ENCODE data around the gene CADPS2.

Gene CADPS2

GRCh38 chr7:122766593-122766992, 119.7 kb downstream of the CADPS2 start:
- no peak overlapping the region for H3K27ac ChIP-seq (ENCODE audit: poor library complexity, severe bottlenecking)
- H3K36me3 ChIP-seq (ENCODE audit: low read depth): no peaks in the 10 kb centered on the region
- DNase-seq (ENCODE audit: low spot score) (no peak), ATAC-seq (ENCODE audit: low read depth) (no peak)
- peaks cover 6% of the 10 kb centered on the region for H3K27me3 ChIP-seq (ENCODE audit: insufficient read depth, poor library complexity, severe bottlenecking)
- TF ChIP-seq, protein P1, sequence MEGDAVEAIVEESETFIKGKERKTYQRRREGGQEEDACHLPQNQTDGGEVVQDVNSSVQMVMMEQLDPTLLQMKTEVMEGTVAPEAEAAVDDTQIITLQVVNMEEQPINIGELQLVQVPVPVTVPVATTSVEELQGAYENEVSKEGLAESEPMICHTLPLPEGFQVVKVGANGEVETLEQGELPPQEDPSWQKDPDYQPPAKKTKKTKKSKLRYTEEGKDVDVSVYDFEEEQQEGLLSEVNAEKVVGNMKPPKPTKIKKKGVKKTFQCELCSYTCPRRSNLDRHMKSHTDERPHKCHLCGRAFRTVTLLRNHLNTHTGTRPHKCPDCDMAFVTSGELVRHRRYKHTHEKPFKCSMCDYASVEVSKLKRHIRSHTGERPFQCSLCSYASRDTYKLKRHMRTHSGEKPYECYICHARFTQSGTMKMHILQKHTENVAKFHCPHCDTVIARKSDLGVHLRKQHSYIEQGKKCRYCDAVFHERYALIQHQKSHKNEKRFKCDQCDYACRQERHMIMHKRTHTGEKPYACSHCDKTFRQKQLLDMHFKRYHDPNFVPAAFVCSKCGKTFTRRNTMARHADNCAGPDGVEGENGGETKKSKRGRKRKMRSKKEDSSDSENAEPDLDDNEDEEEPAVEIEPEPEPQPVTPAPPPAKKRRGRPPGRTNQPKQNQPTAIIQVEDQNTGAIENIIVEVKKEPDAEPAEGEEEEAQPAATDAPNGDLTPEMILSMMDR (IDR thresholded peaks at IDR 0.05; ENCODE audit: poor library complexity, severe bottlenecking): no peak
- no peaks in the 10 kb centered on the region for H3K4me1 ChIP-seq (ENCODE audit: insufficient read depth, poor library complexity, severe bottlenecking)
- no peaks in the 10 kb centered on the region for H3K9me3 ChIP-seq (ENCODE audit: severe bottlenecking)
- no peak overlapping the region for H3K4me3 ChIP-seq (ENCODE audit: severe bottlenecking)

GRCh38 chr7:122764902-122765301, 121.4 kb downstream of the CADPS2 start:
- Histone ChIP-seq H3K4me1 (ENCODE audit: insufficient read depth, poor library complexity, severe bottlenecking) (no peaks in the 10 kb centered on the region), H3K27me3 (ENCODE audit: insufficient read depth, poor library complexity, severe bottlenecking) (peaks cover 6% of the 10 kb centered on the region), H3K27ac (ENCODE audit: poor library complexity, severe bottlenecking) (no peak overlapping the region), H3K4me3 (ENCODE audit: severe bottlenecking) (no peak overlapping the region), H3K36me3 (ENCODE audit: low read depth) (no peaks in the 10 kb centered on the region), H3K9me3 (ENCODE audit: severe bottlenecking) (no peaks in the 10 kb centered on the region)
- no peak for DNase-seq (ENCODE audit: low spot score)
- peak; percentile 71 for ATAC-seq (ENCODE audit: low read depth)
- TF ChIP-seq, protein P1 (IDR thresholded peaks at IDR 0.05; ENCODE audit: poor library complexity, severe bottlenecking): no peak

DNA sequence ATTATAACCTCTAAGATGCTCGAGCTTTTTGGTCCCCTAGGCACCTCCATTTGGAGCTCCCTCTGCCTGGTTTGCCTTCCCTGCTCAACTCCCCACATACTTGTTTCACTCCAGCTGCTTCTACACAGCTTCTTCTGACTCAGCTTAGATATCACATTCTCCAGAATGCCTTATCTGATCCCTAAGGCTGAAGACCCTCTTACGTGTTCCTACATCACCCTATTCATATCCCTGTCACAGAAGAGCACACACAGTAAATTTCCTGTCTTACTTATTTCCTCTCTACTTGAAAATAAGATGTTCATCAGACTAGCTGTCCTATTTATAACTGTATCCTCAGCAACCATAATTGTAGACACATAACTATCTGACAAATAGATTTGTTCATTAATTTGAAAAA, 122.2 kb downstream of the CADPS2 start:
- ATAC-seq (ENCODE audit: low read depth): no peak
- no peak for DNase-seq (ENCODE audit: low spot score)
- H3K4me1 ChIP-seq (ENCODE audit: insufficient read depth, poor library complexity, severe bottlenecking): no peaks in the 10 kb centered on the region
- H3K27ac ChIP-seq (ENCODE audit: poor library complexity, severe bottlenecking): no peak overlapping the region
- H3K4me3 ChIP-seq (ENCODE audit: severe bottlenecking): no peak overlapping the region
- peaks cover 6% of the 10 kb centered on the region for H3K27me3 ChIP-seq (ENCODE audit: insufficient read depth, poor library complexity, severe bottlenecking)
- H3K9me3 ChIP-seq (ENCODE audit: severe bottlenecking): no peaks in the 10 kb centered on the region
- TF ChIP-seq, protein P1 (IDR thresholded peaks at IDR 0.05; ENCODE audit: poor library complexity, severe bottlenecking): no peak
- no peaks in the 10 kb centered on the region for H3K36me3 ChIP-seq (ENCODE audit: low read depth)

- no peaks in the 10 kb centered on the region for H3K36me3 ChIP-seq (ENCODE audit: low read depth)
- H3K4me3 ChIP-seq (ENCODE audit: severe bottlenecking): no peak overlapping the region
- H3K4me1 ChIP-seq (ENCODE audit: insufficient read depth, poor library complexity, severe bottlenecking): no peaks in the 10 kb centered on the region
- H3K27me3 ChIP-seq (ENCODE audit: insufficient read depth, poor library complexity, severe bottlenecking): no peaks in the 10 kb centered on the region
- no peak for DNase-seq (ENCODE audit: low spot score)
- TF ChIP-seq, protein P1 (IDR thresholded peaks at IDR 0.05; ENCODE audit: poor library complexity, severe bottlenecking): no peak
- H3K27ac ChIP-seq (ENCODE audit: poor library complexity, severe bottlenecking): no peak overlapping the region
- H3K9me3 ChIP-seq (ENCODE audit: severe bottlenecking): no peaks in the 10 kb centered on the region
- no peak for ATAC-seq (ENCODE audit: low read depth)
Measured at GRCh38 chr7:122762071-122762470, 124.2 kb downstream of the CADPS2 start.

- H3K4me3 ChIP-seq (ENCODE audit: severe bottlenecking): no peak overlapping the region
- TF ChIP-seq, protein P1 (IDR thresholded peaks at IDR 0.05; ENCODE audit: poor library complexity, severe bottlenecking): no peak
- H3K4me1 ChIP-seq (ENCODE audit: insufficient read depth, poor library complexity, severe bottlenecking): no peaks in the 10 kb centered on the region
- no peaks in the 10 kb centered on the region for H3K36me3 ChIP-seq (ENCODE audit: low read depth)
- no peak overlapping the region for H3K27ac ChIP-seq (ENCODE audit: poor library complexity, severe bottlenecking)
- no peaks in the 10 kb centered on the region for H3K27me3 ChIP-seq (ENCODE audit: insufficient read depth, poor library complexity, severe bottlenecking)
- no peaks in the 10 kb centered on the region for H3K9me3 ChIP-seq (ENCODE audit: severe bottlenecking)
- ATAC-seq (ENCODE audit: low read depth) (no peak), DNase-seq (ENCODE audit: low spot score) (no peak)
Measured at GRCh38 chr7:122758501-122758900, 127.8 kb downstream of the CADPS2 start.
